Panc1 (cell line): Measurements from ENCODE around the gene GRIK4.

ENCODE experiments used
- POLR2AphosphoS5 ChIP-seq: IDR thresholded peaks from 2 replicates; pipeline ENCODE4 v1.6.1; 2012; ENCODE audit warnings: mild to moderate bottlenecking, low read depth, low read length, moderate library complexity
- TF ChIP-seq, protein P1 (sequence below): fragments of 450-650 bp; IDR thresholded peaks from 2 replicates; pipeline ENCODE4 v1.5.1; 2017; ENCODE audit warnings: mild to moderate bottlenecking

DNA sequence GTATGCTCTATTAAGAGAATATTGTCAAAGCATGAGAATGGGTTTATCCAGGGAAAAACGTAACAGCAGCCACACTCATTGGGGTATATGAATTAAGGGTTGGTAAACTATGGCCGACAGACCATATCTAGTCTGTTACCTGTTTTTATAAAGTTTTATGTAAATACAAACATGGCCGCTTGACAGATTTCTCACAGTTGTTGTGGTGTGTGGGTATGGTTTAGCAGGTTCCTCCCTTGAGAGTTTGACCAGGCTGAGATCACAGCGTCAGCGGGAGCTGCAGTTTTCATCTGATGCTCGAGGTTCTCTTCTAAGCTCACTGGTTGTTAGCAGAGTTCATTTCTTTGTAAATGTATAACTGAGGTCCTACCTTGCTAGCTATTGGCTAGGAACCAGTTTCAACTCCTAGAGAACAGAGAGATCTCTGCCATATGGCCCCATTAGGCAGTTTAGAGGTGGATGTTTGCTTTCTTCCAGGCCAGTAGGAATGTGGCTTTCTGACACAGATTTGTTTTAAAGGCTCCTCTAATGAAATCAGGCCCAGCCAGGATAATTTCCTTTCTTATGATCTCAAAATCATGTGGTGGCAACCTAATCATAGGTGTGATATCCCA, 45.5 kb upstream of the GRIK4 start:
- TF ChIP-seq, protein P1, sequence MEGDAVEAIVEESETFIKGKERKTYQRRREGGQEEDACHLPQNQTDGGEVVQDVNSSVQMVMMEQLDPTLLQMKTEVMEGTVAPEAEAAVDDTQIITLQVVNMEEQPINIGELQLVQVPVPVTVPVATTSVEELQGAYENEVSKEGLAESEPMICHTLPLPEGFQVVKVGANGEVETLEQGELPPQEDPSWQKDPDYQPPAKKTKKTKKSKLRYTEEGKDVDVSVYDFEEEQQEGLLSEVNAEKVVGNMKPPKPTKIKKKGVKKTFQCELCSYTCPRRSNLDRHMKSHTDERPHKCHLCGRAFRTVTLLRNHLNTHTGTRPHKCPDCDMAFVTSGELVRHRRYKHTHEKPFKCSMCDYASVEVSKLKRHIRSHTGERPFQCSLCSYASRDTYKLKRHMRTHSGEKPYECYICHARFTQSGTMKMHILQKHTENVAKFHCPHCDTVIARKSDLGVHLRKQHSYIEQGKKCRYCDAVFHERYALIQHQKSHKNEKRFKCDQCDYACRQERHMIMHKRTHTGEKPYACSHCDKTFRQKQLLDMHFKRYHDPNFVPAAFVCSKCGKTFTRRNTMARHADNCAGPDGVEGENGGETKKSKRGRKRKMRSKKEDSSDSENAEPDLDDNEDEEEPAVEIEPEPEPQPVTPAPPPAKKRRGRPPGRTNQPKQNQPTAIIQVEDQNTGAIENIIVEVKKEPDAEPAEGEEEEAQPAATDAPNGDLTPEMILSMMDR = no peak
- no peak for TF ChIP-seq POLR2AphosphoS5
